HepG2 (cell line): ENCODE data around the gene LTB4R2. TPM values are rescaled to one million over a fixed set of nuclear protein-coding genes. Genes with fewer than 3 reads are reported as not detected.

ENCODE experiments used
- CC2D1A ChIP-seq: sonication (generic); formaldehyde crosslinking; IDR thresholded peaks from 2 replicates; pipeline ENCODE4 v1.8.1; 2023; ENCODE audit warnings: mild to moderate bottlenecking, missing genetic modification reagents
- FUBP1 ChIP-seq: sonication (generic); formaldehyde crosslinking; IDR thresholded peaks from 2 replicates; pipeline ENCODE4 v1.5.1; 2020; ENCODE audit warnings: missing genetic modification reagents, mild to moderate bottlenecking, borderline replicate concordance
- GABPB1 ChIP-seq: IDR thresholded peaks from 2 replicates; pipeline ENCODE4 v1.6.1; 2016; ENCODE audit warnings: mild to moderate bottlenecking, missing genetic modification reagents, moderate library complexity, missing compliant biosample characterization
- GMEB2 ChIP-seq: IDR thresholded peaks from 2 replicates; pipeline ENCODE4 v1.6.1; 2016; ENCODE audit warnings: missing biosample characterization, missing genetic modification reagents, low read depth
- KDM2A ChIP-seq: sonication (generic); formaldehyde crosslinking; IDR thresholded peaks from 2 replicates; pipeline ENCODE4 v1.4.0; 2020; ENCODE audit warnings: low read depth, missing genetic modification reagents, borderline replicate concordance
- KDM6A ChIP-seq: IDR thresholded peaks from 2 replicates; pipeline ENCODE4 v1.6.1; 2016; ENCODE audit warnings: low read depth
- MED8 ChIP-seq: sonication (generic); formaldehyde crosslinking; IDR thresholded peaks from 2 replicates; pipeline ENCODE4 v1.8.1; 2023; ENCODE audit warnings: mild to moderate bottlenecking, missing genetic modification reagents; ENCODE audit not compliant: insufficient replicate concordance
- NFKB2 ChIP-seq: sonication (generic); formaldehyde crosslinking; IDR thresholded peaks from 2 replicates; pipeline ENCODE4 v1.4.0; 2020; ENCODE audit warnings: missing genetic modification reagents, borderline replicate concordance
- PAF1 ChIP-seq: IDR thresholded peaks from 2 replicates; pipeline ENCODE4 v1.6.1; 2016; ENCODE audit warnings: missing genetic modification reagents, missing compliant biosample characterization
- RAD51 ChIP-seq: fragments of 450-650 bp; IDR thresholded peaks from 2 replicates; pipeline ENCODE4 v1.6.1; 2016; ENCODE audit warnings: borderline replicate concordance
- SIN3B ChIP-seq: fragments of 150-350 bp; IDR thresholded peaks from 2 replicates; pipeline ENCODE4 v1.6.1; 2014; ENCODE audit warnings: low read length
- SP5 ChIP-seq: IDR thresholded peaks from 2 replicates; pipeline ENCODE4 v1.6.1; 2016; ENCODE audit warnings: low read depth, borderline replicate concordance
- TAF15 ChIP-seq: fragments of 200-400 bp; formaldehyde crosslinking; IDR thresholded peaks from one replicate; pipeline ENCODE4 v1.6.1; 2018; ENCODE audit warnings: mild to moderate bottlenecking, low read depth, low read length; ENCODE audit not compliant: poor library complexity, severe bottlenecking
- ZEB1 ChIP-seq: IDR thresholded peaks from 2 replicates; pipeline ENCODE4 v1.6.1; 2012; ENCODE audit warnings: mild to moderate bottlenecking, low read depth, inconsistent platforms; ENCODE audit not compliant: insufficient replicate concordance
- ZNF280D ChIP-seq: sonication (generic); formaldehyde crosslinking; IDR thresholded peaks from 2 replicates; pipeline ENCODE4 v1.5.1; 2020; ENCODE audit warnings: mild to moderate bottlenecking, missing genetic modification reagents
- ZNF296 ChIP-seq: sonication (generic); formaldehyde crosslinking; conservative IDR thresholded peaks from 2 replicates; pipeline ENCODE4 v1.5.0; 2020; ENCODE audit warnings: mild to moderate bottlenecking, missing genetic modification reagents
- ZNF44 ChIP-seq: sonication (generic); formaldehyde crosslinking; IDR thresholded peaks from 2 replicates; pipeline ENCODE4 v1.5.1; 2020; ENCODE audit warnings: mild to moderate bottlenecking, missing genetic modification reagents
- ZNF451 ChIP-seq: sonication (generic); formaldehyde crosslinking; IDR thresholded peaks from 2 replicates; pipeline ENCODE4 v1.5.0; 2020; ENCODE audit warnings: mild to moderate bottlenecking, missing genetic modification reagents
- ZSCAN21 ChIP-seq: sonication (generic); formaldehyde crosslinking; IDR thresholded peaks from 2 replicates; pipeline ENCODE4 v1.8.0; 2022; ENCODE audit warnings: mild to moderate bottlenecking, missing genetic modification reagents, moderate library complexity, borderline replicate concordance
- ZSCAN31 ChIP-seq: sonication (generic); formaldehyde crosslinking; IDR thresholded peaks from 2 replicates; pipeline ENCODE4 v1.5.0; 2020; ENCODE audit warnings: low read depth, mild to moderate bottlenecking, missing genetic modification reagents
- polyA plus RNA-seq, 8 experiments: library from polyadenylated mRNA; depleted of rRNA in 3 of 8; stranded (reverse) in 7 of 8; unstranded in 1 of 8; fragments of >200 nt; fragmentation: Illumina TruSeq in 4 of 8; extraction: Trizol in 4 of 8; gene quantifications; 2 replicates each; pipeline versions ENCODE4 v1.2.1 to v1.2.3, GENCODE V29; 2011 to 2016; ENCODE audit warnings: low read depth in 4 of 8, missing spikeins in 1 of 8, mixed read lengths in 1 of 8; ENCODE audit not compliant: insufficient read depth in 1 of 8
- total RNA-seq, 5 experiments: library from RNA; depleted of rRNA; stranded (reverse); fragments of >200 nt; fragmentation: Illumina TruSeq; extraction: Trizol; gene quantifications; 2 replicates each; pipeline ENCODE4 v1.2.3, GENCODE V29; 2016; ENCODE audit warnings: low read depth in 1 of 5

The LTB4R2 gene
- total and polyA plus RNA-seq, 2 of the 13 experiments (the other 11 are each of a cell fraction or from before 2014, with no cell fraction given): 3.9 to 6.9 TPM

- TF ChIP-seq TAF15 (peak; percentile 96), KDM6A (0 out of 2 replicates have a peak, but pooled peaks have one; percentile 11), CC2D1A (CRISPR knock-in tag) (no peak), SIN3B (peak; percentile 98), GABPB1 (CRISPR knock-in tag) (peak; percentile 93), ZNF451 (CRISPR knock-in tag) (peak; percentile 98), ZSCAN21 (CRISPR knock-in tag) (peak; percentile 98), MED8 (peak; percentile 83), ZEB1 (no peak), ZNF296 (no peak), ZNF280D (peak; percentile 99), PAF1 (CRISPR knock-in tag) (peak; percentile 93), ZNF44 (CRISPR knock-in tag) (peak; percentile 100), RAD51 (no peak), GMEB2 (CRISPR knock-in tag) (peak; percentile 76), SP5 (peak; percentile 95), NFKB2 (CRISPR knock-in tag) (peak; percentile 87; the same call in 1 of the 2 replicates), ZSCAN31 (peak; percentile 98; the same call in 1 of the 2 replicates), KDM2A (peak; percentile 99), FUBP1 (peak; percentile 97)
These were observed 10.4 kb upstream of the LTB4R2 start, which contains the start of the genes DHRS1 and NOP9 (continued) for GRCh38 chr14:24299255-24300191.
